Activated CD4-positive, alpha-beta T cell treated with anti-CD3 and anti-CD28 coated beads, Interleukin-2, amount 10 ng/mL, durations not matched to agents 7 days and 5 days (primary cell): ENCODE measurements around the gene DNAJC5G. TPM values are rescaled to one million over a fixed set of nuclear protein-coding genes. Genes with fewer than 3 reads are reported as not detected.
"Not testable (repeated sequence)": the region's sequence is repeated elsewhere in the genome, so short reads cannot be mapped to it uniquely, and the experiment has no call there.

Source experiments
- CTCF ChIA-PET: fragments of 350-600 bp; sonication (Branson Sonifier 250); formaldehyde crosslinking; loops from one replicate; lab custom pipeline; 2021; ENCODE audit warnings: antibody characterized with exemption; lab: Charles Lee
- POLR2A ChIA-PET: fragments of 350-600 bp; sonication (Branson Sonifier 250); formaldehyde crosslinking; loops from one replicate; lab custom pipeline; 2021; ENCODE audit warnings: antibody characterized with exemption; lab: Charles Lee
- DNase-seq: peaks from one replicate; pipeline ENCODE4 v3.0.0-alpha.2; 2020
- H3K27ac Mint-ChIP-seq: one replicate; pipeline ENCODE4 v1.8.0; 2021; ENCODE audit warnings: mild to moderate bottlenecking, moderate library complexity, mixed read lengths
- H3K27me3 Mint-ChIP-seq: one replicate; pipeline ENCODE4 v1.8.0; 2021; ENCODE audit warnings: mixed read lengths
- H3K36me3 Mint-ChIP-seq: one replicate; pipeline ENCODE4 v1.8.0; 2021; ENCODE audit warnings: low read depth, mixed read lengths
- H3K4me1 Mint-ChIP-seq: one replicate; pipeline ENCODE4 v1.8.0; 2021; ENCODE audit warnings: mixed read lengths
- H3K4me3 Mint-ChIP-seq: one replicate; pipeline ENCODE4 v1.8.0; 2021; ENCODE audit warnings: mild to moderate bottlenecking, moderate library complexity, mixed read lengths
- H3K9me3 Mint-ChIP-seq: one replicate; pipeline ENCODE4 v1.8.0; 2021; ENCODE audit warnings: mixed read lengths
- total RNA-seq, 2 experiments: library from RNA; stranded (reverse); gene quantifications; one replicate each; pipeline ENCODE4 v1.2.3, GENCODE V29; 2021

Gene DNAJC5G
- total RNA-seq, 2 experiments from 2014 or later, result not detected

DNA sequence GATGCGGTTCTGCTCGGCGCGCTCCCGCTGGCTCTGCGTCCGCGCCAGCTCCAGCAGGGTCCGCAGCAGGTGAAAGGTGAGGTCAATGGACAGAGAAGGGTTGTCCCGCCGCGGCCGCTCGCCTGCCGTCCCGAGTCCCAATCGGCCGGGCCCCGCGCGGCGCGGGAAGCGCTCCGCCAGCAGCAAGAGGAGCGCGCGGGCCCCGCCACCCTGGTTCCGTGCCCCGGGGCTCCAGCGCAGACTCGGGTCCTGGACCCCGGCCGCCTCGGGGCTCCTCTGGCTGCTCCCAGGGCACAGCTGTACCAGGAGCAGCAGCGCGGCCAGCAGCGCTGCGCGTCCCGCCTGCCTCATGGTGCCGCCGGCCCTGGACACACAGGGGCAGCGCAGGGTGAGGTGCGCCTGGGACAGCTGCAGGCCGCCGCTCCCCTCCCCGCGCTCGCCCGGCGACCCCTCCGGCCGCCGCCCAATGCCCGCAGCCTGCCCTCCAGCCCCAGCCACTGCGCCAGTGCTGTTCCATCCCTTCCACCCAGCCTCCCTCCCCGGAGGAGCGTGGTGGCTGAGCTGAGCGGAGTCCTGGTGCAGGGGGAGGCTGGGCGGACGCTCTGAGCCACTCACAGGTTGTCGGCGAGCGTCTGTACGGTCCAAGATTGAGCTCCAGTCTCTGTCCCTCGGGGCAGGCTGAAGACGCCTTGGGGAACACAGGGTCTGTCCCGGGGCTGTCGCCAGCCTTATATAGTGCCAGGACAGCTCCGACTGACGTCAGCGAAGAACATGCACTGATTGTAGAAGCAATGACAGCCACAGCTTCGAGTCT, 32.5 kb downstream of the DNAJC5G start:
- POLR2A ChIA-PET, result no interaction called here

DNA sequence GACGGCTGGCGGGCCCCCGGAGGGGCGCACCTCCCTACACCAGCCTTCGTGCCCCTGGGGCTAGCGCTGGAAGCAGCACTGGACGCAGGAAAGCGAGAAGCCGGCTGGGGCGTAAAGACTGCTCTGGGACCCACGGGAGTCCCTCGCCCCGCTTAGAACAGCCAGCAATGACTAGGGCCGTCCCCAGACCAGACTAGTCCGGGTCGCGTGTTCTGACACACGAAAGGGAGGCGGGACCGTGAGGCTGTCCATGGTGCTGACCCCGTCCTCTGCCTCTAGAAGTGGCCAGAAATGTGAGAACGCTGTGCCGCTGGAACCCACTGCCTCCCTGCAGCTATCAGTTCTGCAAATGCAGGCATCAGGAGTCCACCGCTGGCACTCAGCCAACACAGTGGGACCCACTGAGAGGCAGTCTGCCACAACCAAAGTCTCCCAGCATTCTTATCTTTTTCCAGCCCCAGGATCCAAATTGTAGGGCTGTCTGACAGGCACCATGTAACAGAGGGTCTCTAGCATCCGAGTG, 33.2 kb downstream of the DNAJC5G start, which contains the start of gene UCN:
UCN (minus strand) TSS at position 87 of the 523 bp plus-strand sequence. CDS start 550 bp downstream, outside the sequence.
- no peaks in the 10 kb centered on the region for H3K9me3 Mint-ChIP-seq
- peaks cover 19% of the 10 kb centered on the region for H3K36me3 Mint-ChIP-seq
- DNase-seq, result no peak
- CTCF ChIA-PET, result interaction anchor here (1.0 kb wide), 1 partner anchor 14 kb away, joined by 3 read pairs; the partner anchor contains the start of gene MPV17
- H3K27me3 Mint-ChIP-seq, result peaks cover 24% of the 10 kb centered on the region
- POLR2A ChIA-PET, result no interaction called here
- H3K27ac Mint-ChIP-seq, result no peak within 1 kb of the TSS
- H3K4me1 Mint-ChIP-seq, result peaks cover 4% of the 10 kb centered on the region
- no peak within 1 kb of the TSS for H3K4me3 Mint-ChIP-seq

More for the DNA sequence above, 32.5 kb downstream of the DNAJC5G start:
- Mint-ChIP-seq H3K36me3 (peaks cover 19% of the 10 kb centered on the region), H3K4me1 (peaks cover 9% of the 10 kb centered on the region), H3K4me3 (no peak overlapping the region), H3K27me3 (peaks cover 24% of the 10 kb centered on the region), H3K9me3 (no peaks in the 10 kb centered on the region), H3K27ac (no peak overlapping the region)
- DNase-seq, result no peak
- CTCF ChIA-PET, result interaction anchor here (1.0 kb wide), 2 partner anchors 15 to 209 kb away, joined by 3 read pairs; partner anchors contain the start of gene MPV17

DNA sequence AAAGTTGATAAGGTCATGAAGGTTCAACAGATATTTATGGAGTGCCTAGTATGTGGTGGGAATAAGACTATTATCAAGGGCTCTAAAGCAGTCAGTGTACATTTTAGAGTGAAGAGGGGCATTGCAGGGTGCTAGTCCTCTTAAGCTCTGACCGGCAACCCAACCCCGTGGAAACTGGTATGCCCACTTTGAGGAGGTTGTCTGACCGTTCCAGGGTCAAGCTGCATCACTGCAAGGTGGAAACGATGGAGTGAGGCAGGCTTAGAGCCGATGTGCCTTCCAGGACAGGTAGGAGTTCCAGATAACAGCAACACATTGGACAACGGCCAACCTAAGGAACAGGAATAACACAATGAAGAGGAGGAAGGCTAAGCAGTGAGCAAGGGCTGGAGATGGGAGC, 34.4 kb downstream of the DNAJC5G start:
- ChIA-PET POLR2A (no interaction called here), CTCF (interaction anchor here (1.2 to 1.6 kb wide), 2 partner anchors 14 to 179 kb away, joined by 3 read pairs; no protein-coding TSS in a partner anchor)
- no peak overlapping the region for H3K4me3 Mint-ChIP-seq

DNA sequence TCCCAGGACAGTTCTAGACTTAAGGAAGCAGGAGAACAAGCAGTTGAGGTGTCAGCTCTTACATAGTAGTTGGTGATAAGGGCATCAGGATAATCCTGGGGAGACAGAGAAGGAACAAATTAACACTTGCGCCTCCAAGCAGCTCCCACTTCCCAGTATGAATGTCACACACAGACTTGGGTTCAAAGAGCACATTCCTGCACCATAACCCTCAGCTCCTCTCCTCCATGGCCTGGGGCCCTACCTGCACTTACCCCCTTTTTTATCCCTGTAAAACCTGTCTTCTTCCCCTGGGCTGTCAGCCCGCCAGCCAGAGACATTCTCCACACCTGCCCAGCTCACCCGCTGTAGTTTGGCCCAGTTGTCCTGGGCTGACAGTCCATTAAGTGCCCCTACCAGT, 36.9 kb downstream of the DNAJC5G start:
- ChIA-PET CTCF (interaction anchor here (1.2 to 1.9 kb wide), 3 partner anchors 9 to 61 kb away, joined by 4 to 7 read pairs (median 5); no protein-coding TSS in a partner anchor), POLR2A (no interaction called here)
- Mint-ChIP-seq H3K9me3 (no peaks in the 10 kb centered on the region), H3K27ac (no peak overlapping the region), H3K36me3 (peaks cover 19% of the 10 kb centered on the region), H3K4me1 (no peaks in the 10 kb centered on the region), H3K27me3 (peaks cover 4% of the 10 kb centered on the region), H3K4me3 (no peak overlapping the region)
- no peak for DNase-seq

More for the DNA sequence above, 34.4 kb downstream of the DNAJC5G start:
- Mint-ChIP-seq H3K4me1 (peaks cover 4% of the 10 kb centered on the region), H3K9me3 (no peaks in the 10 kb centered on the region), H3K27me3 (peaks cover 20% of the 10 kb centered on the region), H3K27ac (no peak overlapping the region), H3K36me3 (peaks cover 19% of the 10 kb centered on the region)
- DNase-seq, result no peak

- H3K27ac Mint-ChIP-seq, result no peak overlapping the region
- peaks cover 17% of the 10 kb centered on the region for H3K36me3 Mint-ChIP-seq
- no peaks in the 10 kb centered on the region for H3K9me3 Mint-ChIP-seq
- no peaks in the 10 kb centered on the region for H3K27me3 Mint-ChIP-seq
- no peak overlapping the region for H3K4me3 Mint-ChIP-seq
- CTCF ChIA-PET, result interaction anchor here (0.6 to 2.1 kb wide), 4 partner anchors 10 to 100 kb away, joined by 3 to 13 read pairs (median 3); no protein-coding TSS in a partner anchor
- POLR2A ChIA-PET, result no interaction called here
- no peaks in the 10 kb centered on the region for H3K4me1 Mint-ChIP-seq
- DNase-seq, result no peak
Observed at GRCh38 chr2:27313882-27314645, 38.8 kb downstream of the DNAJC5G start.

DNA sequence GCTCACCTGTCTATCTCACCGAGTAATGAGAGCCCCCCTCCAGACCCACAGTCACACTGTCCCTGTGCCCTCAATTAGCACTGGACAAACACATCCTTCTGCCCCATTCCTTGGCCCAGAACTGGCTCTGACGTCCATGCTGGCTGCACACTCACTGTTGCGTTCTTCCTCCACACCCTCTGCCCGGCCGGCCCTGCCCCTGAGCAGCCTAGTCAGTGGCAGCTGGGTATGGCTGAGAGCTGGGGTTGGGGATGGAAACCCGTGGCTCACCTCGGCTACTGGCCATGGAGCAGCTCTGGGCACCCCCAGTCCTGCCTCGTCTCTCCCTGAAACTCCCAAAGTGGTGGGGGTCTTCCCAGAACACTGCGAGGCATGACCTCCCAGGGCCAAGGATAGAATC, 39.5 kb downstream of the DNAJC5G start:
- Mint-ChIP-seq H3K27me3 (no peaks in the 10 kb centered on the region), H3K4me1 (no peaks in the 10 kb centered on the region), H3K9me3 (no peaks in the 10 kb centered on the region), H3K36me3 (peaks cover 12% of the 10 kb centered on the region), H3K4me3 (no peak overlapping the region), H3K27ac (no peak overlapping the region)
- ChIA-PET POLR2A (no interaction called here), CTCF (interaction anchor here (0.9 to 2.1 kb wide), 2 partner anchors 11 to 31 kb away, joined by 3 to 13 read pairs; no protein-coding TSS in a partner anchor)
- DNase-seq, result no peak

GRCh38 chr2:27315122-27315521, 39.9 kb downstream of the DNAJC5G start:
- DNase-seq, result no peak
- POLR2A ChIA-PET, result no interaction called here
- no peak overlapping the region for H3K4me3 Mint-ChIP-seq
- H3K36me3 Mint-ChIP-seq, result peaks cover 10% of the 10 kb centered on the region
- H3K9me3 Mint-ChIP-seq, result no peaks in the 10 kb centered on the region
- no peaks in the 10 kb centered on the region for H3K4me1 Mint-ChIP-seq
- no peak overlapping the region for H3K27ac Mint-ChIP-seq
- no peaks in the 10 kb centered on the region for H3K27me3 Mint-ChIP-seq
- CTCF ChIA-PET, result interaction anchor here (2.1 kb wide), 1 partner anchor 11 kb away, joined by 13 read pairs; no protein-coding TSS in a partner anchor

- CTCF ChIA-PET, result interaction anchor here (0.8 kb wide), 1 partner anchor 13 kb away, joined by 3 read pairs; no protein-coding TSS in a partner anchor
- Mint-ChIP-seq H3K27me3 (no peaks in the 10 kb centered on the region), H3K4me1 (peaks cover 8% of the 10 kb centered on the region), H3K36me3 (peaks cover 5% of the 10 kb centered on the region), H3K9me3 (no peaks in the 10 kb centered on the region), H3K4me3 (no peak overlapping the region), H3K27ac (no peak overlapping the region)
- DNase-seq, result no peak
- POLR2A ChIA-PET, result no interaction called here
Observed at GRCh38 chr2:27316655-27317412, 41.6 kb downstream of the DNAJC5G start.

GRCh38 chr2:27319839-27320238, 44.6 kb downstream of the DNAJC5G start:
- CTCF ChIA-PET, H3K27ac Mint-ChIP-seq, H3K27me3 Mint-ChIP-seq, DNase-seq, POLR2A ChIA-PET, H3K36me3 Mint-ChIP-seq, H3K9me3 Mint-ChIP-seq, H3K4me3 Mint-ChIP-seq: not testable (repeated sequence)
- peaks cover 23% of the 10 kb centered on the region for H3K4me1 Mint-ChIP-seq

DNA sequence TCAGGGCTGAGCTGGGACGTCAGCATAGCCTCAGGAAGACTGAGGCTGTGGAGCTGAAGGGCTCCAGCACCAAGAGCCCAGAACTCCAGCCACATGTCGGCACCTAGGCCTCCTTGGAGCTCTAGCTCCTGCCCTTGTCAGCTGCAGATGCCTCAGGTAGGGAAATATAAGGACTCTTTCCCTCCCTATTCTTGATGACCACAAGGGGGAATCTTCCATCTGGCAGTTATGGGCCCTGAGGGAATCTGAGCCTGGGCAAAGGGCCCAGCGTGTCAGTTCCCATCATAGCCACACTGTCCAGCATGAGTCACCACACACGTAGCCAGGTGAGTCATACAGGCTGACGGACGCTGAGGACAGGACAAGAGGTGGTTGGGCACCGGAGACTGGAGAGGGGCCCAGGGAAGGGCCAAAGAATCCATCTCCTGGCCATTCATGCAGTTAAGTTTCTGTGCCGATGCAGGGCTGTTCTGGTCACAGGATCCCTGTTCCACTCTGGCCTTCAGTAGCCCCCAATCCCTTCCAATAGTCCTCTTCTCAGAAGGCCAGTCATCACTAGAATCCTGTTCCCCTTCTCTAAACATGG, 45.8 kb downstream of the DNAJC5G start:
- DNase-seq, result no peak
- Mint-ChIP-seq H3K27ac (peak overlapping the region; percentile 61), H3K4me1 (peaks cover 23% of the 10 kb centered on the region), H3K4me3 (peak overlapping the region; percentile 89), H3K27me3 (no peaks in the 10 kb centered on the region), H3K36me3 (peaks cover 4% of the 10 kb centered on the region), H3K9me3 (no peaks in the 10 kb centered on the region)
- ChIA-PET CTCF (interaction anchor here (0.5 kb wide), 1 partner anchor 258 kb away, joined by 3 read pairs; no protein-coding TSS in a partner anchor), POLR2A (no interaction called here)

DNA sequence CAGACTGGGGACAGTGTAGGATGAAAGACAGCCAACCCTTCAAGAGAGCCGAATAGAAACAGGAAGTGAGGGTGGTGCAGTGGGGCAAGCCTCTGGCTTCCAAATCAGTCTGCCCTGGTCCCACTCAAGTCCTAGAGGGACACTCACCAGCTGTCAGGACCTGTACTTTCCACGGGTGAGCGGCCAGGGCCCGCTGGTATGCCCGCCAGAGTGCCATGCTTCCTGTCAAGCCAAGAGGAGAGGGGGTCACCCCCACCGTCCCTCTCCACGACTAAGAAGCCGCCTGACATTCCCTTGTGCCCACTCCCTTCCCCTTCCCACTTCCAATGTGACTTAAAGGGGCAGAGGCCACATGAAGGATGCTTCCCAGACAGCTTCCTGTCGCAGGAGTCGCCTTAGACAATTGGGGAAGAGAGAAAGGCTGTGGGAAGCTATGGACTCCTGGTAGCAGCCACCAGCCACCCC, 47.1 kb downstream of the DNAJC5G start:
- no peaks in the 10 kb centered on the region for H3K27me3 Mint-ChIP-seq
- H3K4me3 Mint-ChIP-seq, result peak overlapping the region; percentile 89
- peak; percentile 29 for DNase-seq
- H3K36me3 Mint-ChIP-seq, result peaks cover 15% of the 10 kb centered on the region
- ChIA-PET CTCF (interaction anchor here (1.4 to 1.8 kb wide), 5 partner anchors 14 to 234 kb away, joined by 3 to 8 read pairs (median 4); partner anchors contain the start of gene UCN), POLR2A (no interaction called here)
- H3K27ac Mint-ChIP-seq, result peak overlapping the region; percentile 94
- H3K9me3 Mint-ChIP-seq, result no peaks in the 10 kb centered on the region
- peaks cover 23% of the 10 kb centered on the region for H3K4me1 Mint-ChIP-seq
